Upper lobe of right lung (tissue), 1 donor: ENCODE data around the gene ZNF462. TPM values are rescaled to one million over a fixed set of nuclear protein-coding genes. Genes with fewer than 3 reads are reported as not detected.

Source experiments
- ATAC-seq: fragments of 200-7000 bp; cut with Tn5 transposase; one replicate; pipeline ENCODE4 v1.9.1; 2020; ENCODE audit warnings: mild to moderate bottlenecking, moderate library complexity
- DNase-seq: peaks from one replicate; pipeline ENCODE4 v3.0.0-alpha.2; 2020
- H3K27ac ChIP-seq: fragments of 200-600 bp; one replicate; pipeline ENCODE4 v1.8.0; 2022
- H3K27me3 ChIP-seq: fragments of 200-600 bp; one replicate; pipeline ENCODE4 v1.8.0; 2022; ENCODE audit warnings: mild to moderate bottlenecking
- H3K36me3 ChIP-seq: fragments of 200-600 bp; one replicate; pipeline ENCODE4 v1.8.0; 2022
- H3K4me1 ChIP-seq: fragments of 200-600 bp; one replicate; pipeline ENCODE4 v1.8.0; 2022
- H3K4me3 ChIP-seq: fragments of 200-600 bp; one replicate; pipeline ENCODE4 v1.8.0; 2022; ENCODE audit warnings: mild to moderate bottlenecking
- H3K9me3 ChIP-seq: fragments of 200-600 bp; one replicate; pipeline ENCODE4 v1.8.0; 2022
- CTCF ChIP-seq: fragments of 200-600 bp; IDR thresholded peaks from one replicate; pipeline ENCODE4 v1.8.0; 2022; ENCODE audit warnings: antibody characterized with exemption
- intact Hi-C: fragments of 100-400 bp; cut with DNase I; formaldehyde crosslinking; loops from one replicate; pipeline ENCODE4 v1.11.0; 2022
- total RNA-seq: library from RNA; stranded (reverse); fragmentation: NEBNext Ultra II Directional; extraction: Animal tissue kit (Norgen Biotek cat#: 25700); gene quantifications from one replicate; pipeline ENCODE4 v1.2.1, GENCODE V29; 2021
- donor health status: DM: no; HTN: yes; CAD: no; lungs with severe emphysema.

Gene ZNF462
- total RNA-seq, 1 donor from 2014 or later: 25.4 TPM

- no peaks in the 10 kb centered on the region for H3K9me3 ChIP-seq
- H3K4me3 ChIP-seq: no peak overlapping the region
- H3K27ac ChIP-seq: no peak overlapping the region
- ATAC-seq (no peak), DNase-seq (no peak)
- no peaks in the 10 kb centered on the region for H3K27me3 ChIP-seq
- no peak for TF ChIP-seq CTCF
- peaks cover 9% of the 10 kb centered on the region for H3K36me3 ChIP-seq
- H3K4me1 ChIP-seq: peaks cover 25% of the 10 kb centered on the region
- intact Hi-C loops: no loop called here
These were observed 59.1 kb downstream of the ZNF462 start for GRCh38 chr9:106922026-106922425.

GRCh38 chr9:106925392-106925791 lies 62.4 kb downstream of the ZNF462 start:
- peaks cover 15% of the 10 kb centered on the region for H3K36me3 ChIP-seq
- DNase-seq (no peak), ATAC-seq (no peak)
- no peaks in the 10 kb centered on the region for H3K27me3 ChIP-seq
- H3K9me3 ChIP-seq: no peaks in the 10 kb centered on the region
- no peak overlapping the region for H3K4me3 ChIP-seq
- intact Hi-C loops: no loop called here
- TF ChIP-seq CTCF: no peak
- peaks cover 35% of the 10 kb centered on the region for H3K4me1 ChIP-seq
- H3K27ac ChIP-seq: no peak overlapping the region

- H3K4me1 ChIP-seq: peaks cover 15% of the 10 kb centered on the region
- DNase-seq (no peak), ATAC-seq (no peak)
- no peaks in the 10 kb centered on the region for H3K9me3 ChIP-seq
- no peak overlapping the region for H3K27ac ChIP-seq
- no peak for TF ChIP-seq CTCF
- H3K36me3 ChIP-seq: peaks cover 18% of the 10 kb centered on the region
- H3K27me3 ChIP-seq: no peaks in the 10 kb centered on the region
- no peak overlapping the region for H3K4me3 ChIP-seq
- intact Hi-C loops: no loop called here
These were observed 65.0 kb downstream of the ZNF462 start for GRCh38 chr9:106927916-106928315.

- no peak for TF ChIP-seq CTCF
- ATAC-seq (no peak), DNase-seq (no peak)
- no peaks in the 10 kb centered on the region for H3K27me3 ChIP-seq
- no peaks in the 10 kb centered on the region for H3K9me3 ChIP-seq
- H3K27ac ChIP-seq: no peak overlapping the region
- intact Hi-C loops: no loop called here
- H3K36me3 ChIP-seq: peaks cover 20% of the 10 kb centered on the region
- H3K4me1 ChIP-seq: peaks cover 15% of the 10 kb centered on the region
- no peak overlapping the region for H3K4me3 ChIP-seq
These were observed 65.4 kb downstream of the ZNF462 start for GRCh38 chr9:106928350-106928749.

GRCh38 chr9:106929471-106930177 lies 66.7 kb downstream of the ZNF462 start:
- H3K9me3 ChIP-seq: no peaks in the 10 kb centered on the region
- no peak for DNase-seq
- H3K4me1 ChIP-seq: peaks cover 15% of the 10 kb centered on the region
- H3K27ac ChIP-seq: no peak overlapping the region
- peaks cover 15% of the 10 kb centered on the region for H3K36me3 ChIP-seq
- no peaks in the 10 kb centered on the region for H3K27me3 ChIP-seq
- no peak overlapping the region for H3K4me3 ChIP-seq
- peak; percentile 81 for ATAC-seq
- TF ChIP-seq CTCF: no peak
- intact Hi-C loops: no loop called here

- Histone ChIP-seq H3K4me1 (peaks cover 15% of the 10 kb centered on the region), H3K27ac (no peak overlapping the region), H3K9me3 (no peaks in the 10 kb centered on the region), H3K4me3 (no peak overlapping the region), H3K27me3 (no peaks in the 10 kb centered on the region), H3K36me3 (peaks cover 19% of the 10 kb centered on the region)
- no peak for TF ChIP-seq CTCF
- intact Hi-C loops: no loop called here
- ATAC-seq (no peak), DNase-seq (no peak)
These were observed 67.5 kb downstream of the ZNF462 start for GRCh38 chr9:106930477-106930876.
